Suppressor macrophage treated with lipopolysaccharide for 1 hour (primary cell): ENCODE measurements around the gene VEZT.
A peak's percentile ranks its signal among the peaks of the same experiment; 100 is the strongest.
"Not testable (repeated sequence)": the region's sequence is repeated elsewhere in the genome, so short reads cannot be mapped to it uniquely, and the experiment has no call there.

Source experiments
- DNase-seq, 3 donors: peaks; one replicate each; pipeline ENCODE4 v3.0.0-alpha.2; 2020 to 2022

The VEZT gene

DNA sequence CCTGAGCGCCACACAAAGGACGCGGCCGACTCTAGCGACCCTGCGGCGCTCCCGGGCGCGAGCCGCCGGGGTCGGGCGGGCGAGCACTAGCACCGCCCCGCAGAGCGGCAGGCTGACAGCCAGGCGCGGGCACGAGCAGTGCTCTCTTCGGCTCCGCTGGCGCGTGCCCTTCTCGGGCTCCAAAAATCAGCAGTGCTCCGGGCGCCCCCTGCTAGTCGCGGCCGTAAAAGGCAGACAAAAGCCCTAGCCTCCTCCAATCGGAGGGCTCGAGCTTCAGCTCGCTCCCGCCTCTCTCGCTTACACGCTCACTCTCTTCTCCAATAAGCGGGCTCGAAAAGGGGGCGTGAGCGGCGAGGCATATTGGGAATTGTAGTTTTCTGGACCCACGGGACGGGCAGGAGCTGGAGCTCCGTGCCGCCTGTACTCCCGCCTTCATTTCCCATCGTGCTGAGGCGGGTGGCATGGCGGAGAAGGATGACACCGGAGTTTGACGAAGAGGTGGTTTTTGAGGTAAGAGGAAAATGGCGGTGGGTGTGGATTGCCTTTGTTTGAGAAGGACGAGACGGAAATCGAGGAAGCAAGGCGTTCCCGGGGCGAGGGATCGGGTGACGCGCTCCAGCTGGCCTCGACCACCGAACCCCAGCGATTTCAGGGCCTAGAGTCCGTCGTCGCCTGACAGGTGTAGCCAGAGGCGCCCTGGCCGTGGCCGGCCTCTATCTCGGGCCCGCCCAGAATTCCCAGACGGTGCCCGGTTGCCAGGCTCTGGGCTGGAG lies at the start of gene VEZT, which contains the start of gene FGD6:
TSS of gene VEZT (plus strand) at position 431 of the 773 bp plus-strand sequence. CDS start at position 475, 44 bp downstream.
TSS of gene FGD6 (minus strand) at position 91 of the 773 bp plus-strand sequence. CDS start 227 bp downstream, outside the sequence.
- DNase-seq: peak; percentile 98 to 100 (median 99)

- no peak for DNase-seq
Measured at GRCh38 chr12:95168746-95169145, 48.9 kb upstream of the VEZT start.

DNA sequence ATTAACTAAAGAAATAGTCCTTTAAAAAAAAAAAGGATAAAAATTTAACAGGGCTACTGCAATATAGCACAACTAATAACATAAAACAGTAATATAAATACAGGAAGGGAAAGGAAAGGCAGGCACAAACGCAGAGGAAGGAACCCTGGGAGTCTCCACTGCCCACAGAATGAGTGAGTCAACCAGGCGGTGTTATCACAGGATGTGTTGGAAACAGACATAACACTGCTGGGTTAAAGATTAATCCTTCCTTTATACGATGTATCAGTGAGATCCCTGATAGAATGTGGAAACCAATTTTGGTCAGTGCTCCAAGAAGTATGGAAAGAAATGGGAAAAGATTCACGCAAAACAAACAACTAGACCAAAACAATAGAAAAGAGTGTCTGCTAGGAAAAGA lies 48.2 kb upstream of the VEZT start:
- peak; percentile 83 to 87 (median 86) for DNase-seq

- peak; percentile 33 to 57 (median 53) for DNase-seq
Measured at GRCh38 chr12:95173392-95174251, 44.0 kb upstream of the VEZT start.

DNA sequence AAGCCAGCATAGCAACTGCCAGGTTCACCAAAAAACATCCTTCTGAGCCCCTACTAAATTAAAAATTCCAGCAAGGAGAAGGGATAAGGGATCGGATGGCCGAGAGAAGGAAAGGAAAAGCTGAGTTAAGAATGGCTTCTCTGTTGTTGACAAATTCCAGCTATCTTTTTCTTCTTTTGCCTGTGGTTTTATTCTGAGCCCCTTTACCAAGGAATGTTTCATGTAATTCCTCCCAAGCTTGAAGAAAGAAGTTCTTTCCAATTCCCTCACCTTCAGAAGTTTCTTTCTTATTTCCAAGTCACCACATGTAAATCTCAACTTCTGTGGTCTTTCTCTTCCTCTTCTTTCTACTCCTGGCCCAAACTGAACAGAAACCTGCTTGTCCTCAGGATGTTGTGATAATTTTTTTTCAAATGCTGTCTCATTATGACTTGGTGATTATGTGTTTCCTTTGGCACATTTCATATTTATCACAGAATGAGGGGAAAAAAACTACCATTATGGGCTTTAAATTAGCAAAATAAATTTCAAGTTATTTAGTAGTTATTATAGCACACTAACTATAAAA lies 40.3 kb upstream of the VEZT start:
- no peak for DNase-seq

GRCh38 chr12:95178136-95178535 lies 39.5 kb upstream of the VEZT start:
- no peak for DNase-seq

- DNase-seq: no peak
Measured at GRCh38 chr12:95179011-95179410, 38.6 kb upstream of the VEZT start.

GRCh38 chr12:95181103-95181502 lies 36.5 kb upstream of the VEZT start:
- DNase-seq: peak in 1 of 3 donors; percentile 22

GRCh38 chr12:95182868-95183415 lies 34.7 kb upstream of the VEZT start:
- DNase-seq: peak in 1 of 3 donors; percentile 16

- peak; percentile 76 to 84 (median 77) for DNase-seq
Measured at GRCh38 chr12:95184121-95184520, 33.5 kb upstream of the VEZT start.

DNA sequence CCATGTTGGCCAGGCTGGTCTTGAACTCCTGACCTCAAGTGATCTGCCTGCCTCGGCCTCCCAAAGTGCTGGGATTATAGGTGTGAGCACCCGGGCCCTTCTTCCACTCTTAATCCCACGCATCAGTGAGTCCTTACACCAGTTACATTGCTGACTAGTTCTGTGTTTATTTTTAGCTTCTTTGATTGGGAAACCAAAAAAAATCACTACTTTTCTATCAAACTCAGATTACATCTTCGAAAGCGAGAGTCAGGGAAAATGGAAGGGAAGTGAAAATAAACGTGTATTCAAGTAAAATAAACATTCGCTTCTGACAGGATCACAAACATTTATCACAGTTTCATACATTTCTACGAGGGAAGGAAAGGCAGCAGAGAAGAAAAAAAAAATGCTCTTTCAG lies 32.5 kb upstream of the VEZT start:
- peak; percentile 38 to 68 (median 55) for DNase-seq

GRCh38 chr12:95185854-95186253 lies 31.8 kb upstream of the VEZT start:
- peak; percentile 42 to 77 (median 75) for DNase-seq

DNA sequence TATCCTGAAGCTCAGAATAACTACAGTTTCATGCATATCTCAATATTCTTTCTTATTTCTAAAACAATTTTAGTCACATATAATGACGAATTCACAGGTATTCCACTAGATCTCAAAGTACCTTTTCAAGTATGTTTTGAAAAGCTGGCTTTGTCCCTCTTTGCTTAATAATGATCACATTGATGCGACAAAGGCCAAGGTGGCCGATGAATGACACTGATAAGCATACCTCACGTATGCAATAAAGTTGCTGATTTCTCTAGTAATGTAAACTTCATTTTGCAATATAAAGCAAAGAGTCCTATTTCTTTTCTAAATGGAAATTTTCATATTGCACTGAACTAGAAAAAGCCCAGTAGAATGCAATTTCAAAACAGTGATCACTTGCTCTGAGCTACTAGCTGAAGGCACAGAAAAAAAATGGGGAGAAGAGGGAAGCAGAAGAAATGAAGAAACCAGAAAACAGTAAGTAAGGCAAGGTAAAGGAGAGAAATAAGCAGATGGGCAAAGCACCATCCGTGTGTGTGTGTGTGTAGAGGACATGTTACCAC lies 29.7 kb upstream of the VEZT start:
- DNase-seq: peak; percentile 47 to 70 (median 67)

DNA sequence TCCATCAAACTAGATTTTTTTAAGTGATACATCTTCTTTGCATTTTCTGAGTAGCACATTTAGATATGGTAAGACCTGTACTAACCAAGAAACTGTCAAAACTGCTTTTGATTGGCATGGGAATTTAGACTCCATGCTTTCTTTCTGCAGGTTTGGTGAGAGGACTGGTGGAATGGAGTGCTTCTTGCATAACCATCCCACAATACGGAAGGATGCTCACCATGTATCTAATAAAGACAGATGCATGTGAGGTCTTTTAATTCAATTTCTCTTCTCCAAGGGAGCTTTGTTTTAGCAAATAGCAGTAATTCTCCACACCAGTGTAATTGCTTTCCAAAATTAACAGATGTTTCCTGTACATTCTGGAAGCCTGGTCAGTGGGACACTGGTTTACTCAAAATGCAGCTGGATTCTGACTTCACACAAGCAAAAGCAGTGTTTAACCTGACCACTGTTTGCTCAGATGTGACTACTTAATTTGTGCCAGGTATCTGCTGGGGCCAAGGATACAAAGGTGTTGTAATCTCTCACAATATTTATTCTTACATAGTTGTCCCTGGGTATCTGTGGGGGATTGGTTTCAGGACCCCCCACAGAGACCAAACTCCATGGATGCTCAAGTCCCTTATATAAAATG lies 26.4 kb upstream of the VEZT start:
- no peak for DNase-seq

DNA sequence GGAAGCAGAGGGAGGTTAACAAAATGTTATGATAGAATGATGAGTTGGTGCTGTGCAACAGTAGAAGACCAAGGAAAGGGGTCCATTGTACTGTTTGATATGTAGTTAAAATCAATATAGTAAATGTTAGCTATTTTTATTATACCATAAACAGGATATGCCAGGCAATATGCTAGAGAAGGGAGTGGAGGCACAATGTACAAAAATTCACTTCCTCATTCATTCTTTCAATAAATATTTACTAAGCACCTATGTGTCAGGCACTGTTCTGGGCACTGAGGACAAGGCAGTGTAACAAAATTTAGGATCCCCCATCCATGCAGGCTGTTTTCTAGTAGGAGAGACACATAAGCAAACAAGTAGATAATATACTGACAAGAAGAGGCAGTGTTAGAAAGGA lies 25.3 kb upstream of the VEZT start:
- no peak for DNase-seq

DNA sequence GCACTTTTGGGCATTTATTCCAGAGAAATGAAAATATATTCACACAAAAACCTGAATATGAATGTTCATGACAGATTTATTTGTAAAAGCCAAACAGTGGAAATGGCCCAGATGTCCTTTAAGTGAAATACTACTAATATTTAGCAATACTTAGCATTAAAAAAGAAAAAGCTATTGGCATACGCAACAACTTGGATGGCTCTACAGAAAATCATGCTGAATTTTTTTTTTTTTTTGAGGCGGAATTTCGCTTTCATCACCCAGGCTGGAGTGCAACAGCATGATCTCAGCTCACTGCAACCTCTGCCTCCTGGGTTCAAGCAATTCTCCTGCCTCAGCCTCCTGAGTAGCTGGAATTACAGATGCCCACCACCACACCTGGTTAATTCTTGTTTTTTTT lies 24.5 kb upstream of the VEZT start:
- no peak for DNase-seq

- no peak for DNase-seq
Measured at GRCh38 chr12:95195122-95195521, 22.5 kb upstream of the VEZT start.

DNA sequence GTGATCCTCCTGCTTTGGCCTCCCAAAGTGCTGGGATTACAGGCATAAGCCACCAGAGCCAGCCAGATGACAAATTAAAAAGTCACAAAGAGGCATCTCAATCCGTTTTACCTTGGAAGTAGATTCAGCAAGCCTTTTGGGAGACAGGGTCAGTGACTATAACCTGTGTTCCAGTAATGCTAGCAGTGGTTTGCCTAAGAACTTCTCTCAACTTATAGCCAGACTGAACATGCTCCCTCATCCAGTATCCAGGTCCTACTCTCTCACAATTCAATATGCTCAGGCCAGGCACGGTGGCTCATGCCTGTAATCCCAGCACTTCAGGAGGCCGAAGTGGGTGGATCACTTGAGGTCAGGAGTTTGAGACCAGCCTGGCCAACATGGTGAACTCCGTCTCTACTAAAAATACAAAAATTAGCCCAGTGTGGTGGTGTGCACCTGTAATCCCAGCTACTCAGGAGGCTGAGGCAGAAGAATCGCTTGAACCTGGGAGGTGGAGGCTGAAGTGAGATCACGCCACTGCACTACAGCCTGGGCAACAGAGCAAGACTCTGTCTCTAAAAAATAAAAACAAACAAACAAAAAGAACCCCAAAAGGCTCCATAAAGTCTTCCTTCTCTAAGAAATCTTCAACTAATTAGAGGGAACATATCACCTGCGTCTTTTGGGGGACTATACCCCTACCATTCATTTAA lies 20.6 kb upstream of the VEZT start:
- not testable (repeated sequence) for DNase-seq

DNA sequence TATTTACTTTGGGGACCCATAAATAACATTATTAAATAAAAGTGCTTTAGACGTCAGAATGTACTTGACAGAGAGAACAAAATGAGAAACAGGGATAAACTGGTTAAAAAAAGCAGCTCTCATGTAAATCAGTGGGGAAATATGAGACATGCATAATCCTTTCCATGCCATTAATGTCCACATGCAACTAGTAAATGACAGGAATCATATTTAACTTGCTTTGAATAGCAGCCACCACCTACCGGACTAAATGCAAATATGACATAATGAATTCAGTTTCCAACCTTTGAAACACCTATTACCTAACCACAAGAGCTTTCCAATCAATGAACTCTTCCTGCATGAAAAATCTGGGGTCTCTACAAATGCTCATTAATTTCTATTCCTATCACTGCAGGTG lies 20.0 kb upstream of the VEZT start:
- no peak for DNase-seq

DNA sequence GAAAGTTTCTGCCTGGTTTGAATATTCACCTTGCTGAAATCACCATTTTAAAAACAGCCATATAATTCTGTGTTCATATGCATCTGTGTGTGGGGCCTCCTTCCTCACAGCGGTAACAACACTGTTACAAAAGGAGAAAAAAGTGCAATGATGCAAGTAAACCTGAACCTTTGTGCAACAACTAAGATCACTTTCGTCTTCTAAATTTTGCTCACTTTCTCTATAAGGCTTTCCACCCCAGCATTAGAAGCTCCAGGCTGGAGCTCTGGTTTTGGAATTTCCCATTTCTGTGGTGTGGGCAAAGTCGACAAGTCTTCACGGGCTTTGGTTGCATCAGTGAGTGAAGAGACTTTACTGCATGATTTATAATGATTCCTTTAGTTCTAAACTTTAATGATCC lies 18.7 kb upstream of the VEZT start:
- peak; percentile 69 to 86 (median 75) for DNase-seq

DNA sequence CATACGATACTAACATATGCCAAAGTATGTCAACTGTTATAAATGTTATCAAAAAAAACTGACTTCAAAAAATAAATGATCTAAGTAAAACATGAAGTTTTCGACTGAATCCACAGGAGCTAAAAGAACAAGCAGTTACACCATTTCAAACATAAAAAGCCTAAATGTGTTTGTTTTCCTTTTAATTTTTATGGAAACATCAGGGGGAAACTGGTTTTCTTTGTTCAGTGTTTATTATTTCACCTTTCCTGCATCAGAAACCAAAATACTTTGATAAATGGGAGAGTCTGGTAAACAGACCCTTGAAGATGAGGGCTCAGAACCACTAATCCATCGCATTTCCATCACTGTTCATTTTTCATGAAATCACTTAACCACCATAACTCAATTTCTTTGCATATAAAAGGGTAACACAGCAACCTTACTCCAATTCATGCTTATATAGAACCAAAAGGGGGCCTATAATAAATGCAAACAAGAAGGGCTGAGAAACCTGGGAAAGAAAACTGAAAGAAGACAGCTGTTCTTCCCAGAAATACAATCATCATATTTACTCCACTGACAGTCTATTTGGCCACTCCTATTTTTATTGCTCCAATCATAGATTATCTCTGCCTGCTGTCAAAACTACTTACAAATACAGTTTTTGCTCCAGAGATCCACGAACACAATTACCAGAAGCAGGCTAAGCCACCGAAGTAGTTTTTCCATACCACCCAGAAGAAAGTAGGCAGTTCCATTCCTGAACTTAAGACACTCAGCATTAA lies 17.3 kb upstream of the VEZT start:
- peak in 1 of 3 donors; percentile 48 for DNase-seq
